ENCODE measurements around the gene STAG1.

GRCh38 chr3:136624371-136624770 is 127.8 kb downstream of the STAG1 start:
- TF ChIP-seq POLR2AphosphoS5 (IDR thresholded peaks at IDR 0.05), result no peak
- no peak for TF ChIP-seq POLR2A (IDR thresholded peaks at IDR 0.05)
- TF ChIP-seq CTCF (IDR thresholded peaks at IDR 0.05), result no peak

All from stomach (tissue), 4 donors.